ENCODE results near the gene BPIFB3. TPM values are rescaled to one million over a fixed set of nuclear protein-coding genes. Genes with fewer than 3 reads are reported as not detected.
A peak's percentile ranks its signal among the peaks of the same experiment; 100 is the strongest.

Gene BPIFB3
- polyA plus RNA-seq, 3 donors, result not detected

DNA sequence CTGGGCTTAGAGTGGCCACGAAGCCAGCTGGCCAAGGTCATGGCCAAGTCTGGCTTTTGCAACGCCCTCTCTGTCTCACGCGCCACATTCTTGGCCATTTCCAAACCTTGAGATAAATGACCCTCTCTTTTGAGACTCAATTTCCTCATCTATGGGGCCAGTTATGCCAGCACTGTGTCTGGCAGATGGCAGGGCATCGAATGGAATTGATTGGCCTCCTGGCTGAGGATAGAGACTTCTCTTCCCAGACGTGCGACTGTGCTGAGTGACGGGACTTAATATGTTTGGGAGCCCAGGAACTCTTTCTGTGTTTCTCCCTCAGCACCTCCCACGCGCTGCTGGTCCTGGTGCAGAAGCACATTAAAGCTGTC is 38.6 kb upstream of the BPIFB3 start:
- TF ChIP-seq, protein P1, sequence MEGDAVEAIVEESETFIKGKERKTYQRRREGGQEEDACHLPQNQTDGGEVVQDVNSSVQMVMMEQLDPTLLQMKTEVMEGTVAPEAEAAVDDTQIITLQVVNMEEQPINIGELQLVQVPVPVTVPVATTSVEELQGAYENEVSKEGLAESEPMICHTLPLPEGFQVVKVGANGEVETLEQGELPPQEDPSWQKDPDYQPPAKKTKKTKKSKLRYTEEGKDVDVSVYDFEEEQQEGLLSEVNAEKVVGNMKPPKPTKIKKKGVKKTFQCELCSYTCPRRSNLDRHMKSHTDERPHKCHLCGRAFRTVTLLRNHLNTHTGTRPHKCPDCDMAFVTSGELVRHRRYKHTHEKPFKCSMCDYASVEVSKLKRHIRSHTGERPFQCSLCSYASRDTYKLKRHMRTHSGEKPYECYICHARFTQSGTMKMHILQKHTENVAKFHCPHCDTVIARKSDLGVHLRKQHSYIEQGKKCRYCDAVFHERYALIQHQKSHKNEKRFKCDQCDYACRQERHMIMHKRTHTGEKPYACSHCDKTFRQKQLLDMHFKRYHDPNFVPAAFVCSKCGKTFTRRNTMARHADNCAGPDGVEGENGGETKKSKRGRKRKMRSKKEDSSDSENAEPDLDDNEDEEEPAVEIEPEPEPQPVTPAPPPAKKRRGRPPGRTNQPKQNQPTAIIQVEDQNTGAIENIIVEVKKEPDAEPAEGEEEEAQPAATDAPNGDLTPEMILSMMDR (IDR thresholded peaks at IDR 0.05), result no peak
- Mint-ChIP-seq H3K4me3 (no peak overlapping the region), H3K27ac (no peak overlapping the region), H3K9me3 (peaks cover 0 to 2% (median 0%) of the 10 kb centered on the region in 7 donors), H3K36me3 (no peaks in the 10 kb centered on the region), H3K4me1 (no peaks in the 10 kb centered on the region), H3K27me3 (ENCODE audit: low read depth in 3 of 3) (peaks cover 1 to 3% (median 3%) of the 10 kb centered on the region in 3 donors)
- Histone ChIP-seq H3K9me3 (replicated peaks in 1 of 2; ENCODE audit: control insufficient read depth in 1 of 2, insufficient read depth in 1 of 2, low read length in 2 of 2) (no peaks in the 10 kb centered on the region), H3K79me2 (ENCODE audit: insufficient read depth, low read length) (no peaks in the 10 kb centered on the region), H3K27me3 (ENCODE audit: control insufficient read depth in 2 of 2, insufficient read depth in 2 of 2, low read length in 2 of 2) (no peaks in the 10 kb centered on the region), H3K4me3 (replicated peaks in 1 of 3; ENCODE audit: low read depth in 2 of 3, low read length in 3 of 3) (no peak overlapping the region), H4K20me1 (ENCODE audit: insufficient read depth, low read length) (no peaks in the 10 kb centered on the region), H3K27ac (ENCODE audit: low read depth in 1 of 2, low read length in 2 of 2) (no peak overlapping the region), H3K36me3 (replicated peaks in 1 of 2; ENCODE audit: control insufficient read depth in 1 of 2, insufficient read depth in 2 of 2, low read length in 2 of 2) (no peaks in the 10 kb centered on the region), H3K9ac (ENCODE audit: insufficient read depth, low read length, poor library complexity, severe bottlenecking) (no peak overlapping the region), H3K4me2 (replicated peaks; ENCODE audit: extremely low read depth, low read length, poor library complexity, severe bottlenecking) (no peak overlapping the region), H3K4me1 (ENCODE audit: control insufficient read depth in 1 of 2, insufficient read depth in 2 of 2, low read length in 2 of 2) (no peaks in the 10 kb centered on the region), H2AFZ (ENCODE audit: insufficient read depth, low read depth, low read length, poor library complexity, severe bottlenecking) (no peak overlapping the region)
- DNase-seq, result no peak
- 97% methylated on average over 7 of the region's 10 CpGs for WGBS (ENCODE audit: insufficient coverage)
- intact Hi-C loops (cut with micrococcal nuclease), result no loop called here

DNA sequence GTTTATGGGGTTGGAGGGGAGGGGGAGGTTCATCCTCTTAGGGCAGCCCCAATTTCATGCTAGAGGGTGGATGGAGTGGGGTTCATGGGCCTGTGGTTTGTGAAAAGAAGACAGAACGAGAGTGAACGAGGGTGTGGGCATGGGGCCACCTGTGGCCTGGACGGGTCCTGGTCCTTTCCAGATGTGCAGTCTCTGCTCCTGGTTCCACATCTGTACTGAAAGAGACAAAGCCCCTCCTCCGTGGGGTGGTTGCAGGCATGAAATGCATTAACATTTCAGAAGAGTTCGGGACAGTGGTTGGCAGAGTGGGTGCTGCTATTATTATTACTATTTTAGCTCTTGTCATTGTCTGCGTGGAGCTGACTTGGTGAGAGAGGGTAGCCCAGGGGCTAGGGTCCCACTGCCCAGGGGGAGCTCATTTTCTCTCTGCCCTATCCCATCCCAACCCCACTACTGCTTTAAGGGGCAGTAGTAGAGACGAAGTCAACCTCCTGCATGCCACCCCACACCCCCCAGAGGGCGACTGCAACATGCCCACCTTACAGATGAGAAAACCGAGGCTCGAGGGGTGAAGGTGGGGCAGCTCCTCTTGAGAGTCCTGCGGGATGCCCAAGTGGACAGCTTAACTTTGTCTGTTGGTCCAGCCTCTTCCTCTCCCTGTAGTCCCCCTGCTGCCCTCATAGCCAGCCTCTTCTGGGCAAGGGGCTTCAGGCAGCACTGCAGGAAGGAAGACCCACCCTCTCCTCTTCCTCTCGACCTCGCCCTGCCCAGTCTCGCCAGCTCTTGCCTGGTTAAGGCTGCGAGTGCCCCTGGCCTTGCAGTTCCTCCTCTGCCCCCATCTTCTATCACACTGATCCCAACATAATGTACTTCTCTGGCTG is 37.8 kb upstream of the BPIFB3 start:
- intact Hi-C loops (cut with micrococcal nuclease), result no loop called here
- Histone ChIP-seq H3K27me3 (ENCODE audit: control insufficient read depth in 2 of 2, insufficient read depth in 2 of 2, low read length in 2 of 2) (no peaks in the 10 kb centered on the region), H3K27ac (ENCODE audit: low read depth in 1 of 2, low read length in 2 of 2) (no peak overlapping the region), H3K9me3 (replicated peaks in 1 of 2; ENCODE audit: control insufficient read depth in 1 of 2, insufficient read depth in 1 of 2, low read length in 2 of 2) (no peaks in the 10 kb centered on the region), H3K9ac (ENCODE audit: insufficient read depth, low read length, poor library complexity, severe bottlenecking) (no peak overlapping the region), H3K36me3 (replicated peaks in 1 of 2; ENCODE audit: control insufficient read depth in 1 of 2, insufficient read depth in 2 of 2, low read length in 2 of 2) (no peaks in the 10 kb centered on the region), H4K20me1 (ENCODE audit: insufficient read depth, low read length) (no peaks in the 10 kb centered on the region), H3K4me2 (replicated peaks; ENCODE audit: extremely low read depth, low read length, poor library complexity, severe bottlenecking) (no peak overlapping the region), H3K79me2 (ENCODE audit: insufficient read depth, low read length) (no peaks in the 10 kb centered on the region), H2AFZ (ENCODE audit: insufficient read depth, low read depth, low read length, poor library complexity, severe bottlenecking) (no peak overlapping the region), H3K4me3 (replicated peaks in 1 of 3; ENCODE audit: low read depth in 2 of 3, low read length in 3 of 3) (no peak overlapping the region), H3K4me1 (ENCODE audit: control insufficient read depth in 1 of 2, insufficient read depth in 2 of 2, low read length in 2 of 2) (no peaks in the 10 kb centered on the region)
- H3K27me3 Mint-ChIP-seq (ENCODE audit: low read depth in 3 of 3), result peaks cover 1 to 3% (median 3%) of the 10 kb centered on the region in 3 donors
- H3K4me1 Mint-ChIP-seq, result no peaks in the 10 kb centered on the region
- no peaks in the 10 kb centered on the region for H3K36me3 Mint-ChIP-seq
- 61% methylated on average over 9 of the region's 15 CpGs for WGBS (ENCODE audit: insufficient coverage)
- H3K9me3 Mint-ChIP-seq, result peaks cover 0 to 2% (median 0%) of the 10 kb centered on the region in 7 donors
- H3K27ac Mint-ChIP-seq, result peak overlapping the region in 1 of 7 donors; percentile 68
- H3K4me3 Mint-ChIP-seq, result no peak overlapping the region
- no peak for DNase-seq
- TF ChIP-seq, protein P1 (IDR thresholded peaks at IDR 0.05), result no peak

All from CD14-positive monocyte (primary cell).